Measurements from ENCODE around the gene SLFNL1.

GRCh38 chr1:41018018-41018410, 3.5 kb downstream of the SLFNL1 start:
- TF ChIP-seq CTCF (conservative IDR thresholded peaks at IDR 0.05; ENCODE audit: low read depth, low read length) (no peak), EZH2 (IDR thresholded peaks at IDR 0.05; ENCODE audit: borderline replicate concordance, low read depth, low read length, poor library complexity, severe bottlenecking) (no peak)
